Activated naive CD4-positive, alpha-beta T cell treated with anti-CD3 and anti-CD28 coated beads for 36 hours (primary cell): Measurements from ENCODE around the gene CEP72. TPM values are rescaled to one million over a fixed set of nuclear protein-coding genes. Genes with fewer than 3 reads are reported as not detected.
A peak's percentile ranks its signal among the peaks of the same experiment; 100 is the strongest.
"Not testable (repeated sequence)": the region's sequence is repeated elsewhere in the genome, so short reads cannot be mapped to it uniquely, and the experiment has no call there.

Experiments used
- CTCF ChIA-PET: fragments of 350-600 bp; sonication (Branson Sonifier 250); formaldehyde crosslinking; loops from one replicate; lab custom pipeline; 2021; ENCODE audit warnings: antibody characterized with exemption; lab: Charles Lee
- DNase-seq: peaks from one replicate; pipeline ENCODE4 v3.0.0-alpha.2; 2020
- H3K27ac Mint-ChIP-seq: one replicate; pipeline ENCODE4 v1.8.0; 2021; ENCODE audit warnings: mild to moderate bottlenecking, mixed read lengths
- H3K27me3 Mint-ChIP-seq: one replicate; pipeline ENCODE4 v1.8.0; 2021; ENCODE audit warnings: low read depth, mixed read lengths
- H3K36me3 Mint-ChIP-seq: one replicate; pipeline ENCODE4 v1.8.0; 2021; ENCODE audit warnings: low read depth, mixed read lengths
- H3K4me1 Mint-ChIP-seq: one replicate; pipeline ENCODE4 v1.8.0; 2021; ENCODE audit warnings: low read depth, mixed read lengths
- H3K4me3 Mint-ChIP-seq: one replicate; pipeline ENCODE4 v1.8.0; 2021; ENCODE audit warnings: mild to moderate bottlenecking, moderate library complexity, mixed read lengths
- H3K9me3 Mint-ChIP-seq: one replicate; pipeline ENCODE4 v1.8.0; 2021; ENCODE audit warnings: mixed read lengths
- intact Hi-C: fragments of 100-400 bp; cut with micrococcal nuclease; formaldehyde crosslinking; loops from one replicate; pipeline ENCODE4 v1.15.1; 2023
- total RNA-seq, 2 experiments: library from RNA; stranded (reverse); gene quantifications; one replicate each; pipeline ENCODE4 v1.2.3, GENCODE V29; 2021

Gene CEP72
- total RNA-seq, 2 experiments from 2014 or later = 18.3 to 18.8 TPM

DNA sequence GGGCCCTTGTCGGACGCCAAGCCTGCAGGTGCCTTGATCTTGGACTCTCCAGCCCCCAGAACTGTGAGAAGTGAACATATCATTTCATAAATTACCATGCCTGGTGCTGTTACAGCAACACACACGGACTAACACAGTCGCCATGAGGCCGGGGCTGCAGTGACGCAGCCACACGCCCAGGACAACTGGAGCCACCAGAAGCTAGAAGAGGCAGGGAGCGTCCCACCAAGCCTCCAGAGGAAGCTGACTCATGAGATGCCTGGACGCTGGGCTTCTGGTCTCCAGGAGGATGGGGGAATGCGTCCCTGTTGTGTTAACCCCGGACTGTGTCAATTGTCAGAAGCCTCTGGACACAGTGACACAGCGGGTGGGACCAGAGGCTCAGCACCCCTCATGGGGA, 74.8 kb downstream of the CEP72 start:
- H3K4me3 Mint-ChIP-seq, H3K9me3 Mint-ChIP-seq, H3K27me3 Mint-ChIP-seq, H3K4me1 Mint-ChIP-seq, intact Hi-C loops, CTCF ChIA-PET, H3K27ac Mint-ChIP-seq, DNase-seq, H3K36me3 Mint-ChIP-seq: not testable (repeated sequence)

DNA sequence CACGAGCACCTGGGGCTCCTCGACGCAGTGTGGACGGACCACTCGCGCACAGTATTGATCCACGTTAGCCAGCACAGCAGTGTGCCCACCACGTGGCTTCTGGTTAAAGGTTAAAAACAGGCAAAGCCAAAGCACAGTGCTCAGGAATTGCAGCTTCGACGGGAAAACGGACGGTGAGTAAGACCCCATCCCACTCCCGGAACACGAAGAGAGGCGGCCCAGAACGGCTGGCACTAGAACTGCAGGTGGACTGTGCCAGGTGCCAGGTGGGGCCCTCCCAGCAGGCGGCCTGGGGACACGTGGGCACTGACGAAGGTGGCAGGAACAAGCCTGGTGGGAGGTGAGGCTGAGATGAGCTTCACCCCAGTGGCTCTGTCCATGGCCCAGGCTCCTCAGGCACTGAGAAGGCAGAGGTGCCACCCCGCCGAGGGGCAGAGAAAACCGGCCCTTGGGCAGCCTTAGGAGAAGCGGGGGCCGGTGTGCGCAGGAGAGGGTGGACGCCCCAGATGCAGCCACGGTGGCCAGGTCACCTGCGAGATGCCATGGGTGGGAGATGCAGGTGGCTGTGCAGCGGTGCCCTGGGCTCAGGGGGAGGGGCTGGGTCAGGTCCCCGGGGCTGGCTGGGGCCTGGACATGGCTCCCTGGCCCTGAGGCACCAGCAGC, 76.3 kb downstream of the CEP72 start:
- H3K27ac Mint-ChIP-seq, H3K36me3 Mint-ChIP-seq, H3K4me1 Mint-ChIP-seq, H3K27me3 Mint-ChIP-seq, H3K4me3 Mint-ChIP-seq, DNase-seq, intact Hi-C loops, CTCF ChIA-PET, H3K9me3 Mint-ChIP-seq: not testable (repeated sequence)

DNA sequence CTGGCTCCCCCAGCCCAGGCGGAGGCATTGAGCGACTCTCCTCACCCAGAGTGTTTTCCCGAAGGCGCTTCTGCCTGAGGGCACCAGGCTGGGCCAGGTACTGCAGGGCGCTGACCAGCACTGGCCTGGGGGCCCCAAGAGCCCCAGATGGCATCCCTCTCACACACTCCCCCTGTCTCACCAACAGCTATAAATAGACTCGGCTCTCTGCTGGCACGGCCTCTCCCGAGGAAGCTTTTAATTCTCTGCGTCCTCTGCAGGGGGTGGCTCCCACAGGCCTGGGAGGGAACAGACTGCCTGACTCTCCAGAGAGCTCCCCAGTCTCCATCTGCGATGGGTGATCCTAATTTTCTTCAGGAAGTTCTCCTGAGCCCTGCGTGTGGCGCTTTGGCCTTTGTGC, 78.2 kb downstream of the CEP72 start:
- H3K4me3 Mint-ChIP-seq, CTCF ChIA-PET, H3K36me3 Mint-ChIP-seq, H3K27ac Mint-ChIP-seq, H3K9me3 Mint-ChIP-seq, intact Hi-C loops, DNase-seq, H3K27me3 Mint-ChIP-seq, H3K4me1 Mint-ChIP-seq: not testable (repeated sequence)

- intact Hi-C loops, H3K4me1 Mint-ChIP-seq, H3K4me3 Mint-ChIP-seq: not testable (repeated sequence)
These were observed 78.9 kb downstream of the CEP72 start for GRCh38 chr5:691049-691448.

DNA sequence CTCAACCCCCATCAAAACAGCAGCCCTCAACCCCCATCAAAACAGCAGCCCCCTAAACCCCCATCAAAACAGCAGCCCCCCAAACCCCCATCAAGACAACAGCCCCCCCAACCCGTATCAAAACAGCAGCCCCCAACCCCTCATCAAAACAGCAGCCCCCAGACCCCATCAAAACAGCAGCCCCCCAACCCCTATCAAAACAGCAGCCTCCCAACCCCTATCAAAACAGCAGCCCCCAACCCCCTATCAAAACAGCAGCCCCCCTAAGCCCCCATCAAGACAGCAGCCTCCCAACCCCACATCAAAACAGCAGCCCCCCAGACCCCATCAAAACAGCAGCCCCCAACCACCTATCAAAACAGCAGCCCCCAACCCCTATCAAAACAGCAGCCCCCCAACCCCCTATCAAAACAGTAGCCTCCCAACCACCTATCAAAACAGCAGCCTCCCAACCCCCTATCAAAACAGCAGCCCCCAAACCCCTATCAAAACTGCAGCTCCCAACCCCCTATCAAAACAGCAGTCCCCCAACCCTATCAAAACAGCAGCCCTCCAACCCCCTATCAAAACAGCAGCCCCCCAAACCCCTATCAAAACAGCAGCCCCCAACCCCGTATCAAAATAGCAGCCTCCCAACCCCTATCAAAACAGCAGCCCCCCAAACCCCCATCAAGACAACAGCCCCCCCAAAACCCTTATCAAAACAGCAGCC, 79.8 kb downstream of the CEP72 start:
- Mint-ChIP-seq H3K27ac (no peak overlapping the region), H3K4me3 (no peak overlapping the region), H3K4me1 (no peaks in the 10 kb centered on the region), H3K9me3 (no peaks in the 10 kb centered on the region), H3K27me3 (no peaks in the 10 kb centered on the region), H3K36me3 (no peaks in the 10 kb centered on the region)
- no peak for DNase-seq
- CTCF ChIA-PET = no interaction called here
- intact Hi-C loops = loop anchor here (2.0 kb wide), 1 partner anchor 201 kb away; the partner anchor contains the start of genes BRD9 and TRIP13

More at GRCh38 chr5:691049-691448, 78.9 kb downstream of the CEP72 start:
- H3K36me3 Mint-ChIP-seq, H3K27ac Mint-ChIP-seq, H3K27me3 Mint-ChIP-seq, CTCF ChIA-PET, H3K9me3 Mint-ChIP-seq, DNase-seq: not testable (repeated sequence)

- H3K36me3 Mint-ChIP-seq, H3K4me1 Mint-ChIP-seq, CTCF ChIA-PET, H3K27ac Mint-ChIP-seq, H3K9me3 Mint-ChIP-seq, H3K4me3 Mint-ChIP-seq, H3K27me3 Mint-ChIP-seq: not testable (repeated sequence)
- intact Hi-C loops = loop anchor here (2.0 kb wide), 1 partner anchor 200 kb away; the partner anchor contains the start of genes BRD9 and TRIP13
- peak; percentile 31 for DNase-seq
These were observed 80.4 kb downstream of the CEP72 start for GRCh38 chr5:692529-693041.

DNA sequence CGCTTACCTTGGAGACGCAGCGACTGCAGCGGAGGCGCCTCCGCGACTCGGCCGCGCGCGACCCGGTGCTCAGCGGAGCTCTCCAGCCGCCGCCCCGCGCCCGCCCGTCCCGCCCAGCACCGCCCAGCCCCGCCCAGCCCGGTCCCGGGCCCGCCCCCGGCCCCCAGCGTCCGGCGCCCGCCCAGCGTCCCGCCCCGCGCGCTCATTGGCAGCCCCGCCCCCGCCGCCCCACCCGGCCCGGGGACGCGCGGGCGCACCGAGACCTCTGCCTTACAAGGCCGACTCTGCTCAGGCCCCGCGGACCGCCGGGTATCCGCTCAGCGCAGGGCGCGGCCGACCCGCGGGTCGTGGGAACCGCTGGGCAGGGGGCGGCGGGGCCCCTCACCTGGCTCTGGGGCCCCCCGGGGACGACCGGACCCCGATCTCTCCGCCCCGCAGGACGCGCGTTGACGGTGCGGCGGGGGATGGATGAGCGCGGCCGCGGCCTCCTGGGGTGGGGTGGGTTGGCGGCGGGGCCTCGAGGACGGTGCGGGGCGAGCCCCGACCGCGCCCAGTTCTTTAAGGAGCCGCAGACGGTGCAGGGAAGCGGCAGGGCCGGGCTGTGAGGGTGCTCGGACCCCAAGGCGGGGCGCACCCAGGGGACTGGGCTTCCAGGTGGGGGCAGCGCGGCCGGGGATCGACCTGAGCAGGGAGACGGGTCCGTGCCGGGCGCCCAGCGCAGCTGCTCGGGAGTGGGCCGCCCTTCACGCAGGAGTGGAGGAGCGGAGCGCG, 81.3 kb downstream of the CEP72 start, which contains the start of gene TPPP:
Gene TPPP, minus strand, starts transcription at position 82 of the 771 bp plus-strand sequence. CDS start 15,292 bp downstream, outside the sequence.
- intact Hi-C loops = loop anchor here (2.0 kb wide), 1 partner anchor 199 kb away; the partner anchor contains the start of genes BRD9 and TRIP13
- H3K4me3 Mint-ChIP-seq, H3K9me3 Mint-ChIP-seq, H3K27ac Mint-ChIP-seq, H3K27me3 Mint-ChIP-seq, H3K36me3 Mint-ChIP-seq, H3K4me1 Mint-ChIP-seq, CTCF ChIA-PET: not testable (repeated sequence)
- DNase-seq = peak; percentile 77

- H3K4me3 Mint-ChIP-seq, H3K4me1 Mint-ChIP-seq, CTCF ChIA-PET: not testable (repeated sequence)
These were observed 81.9 kb downstream of the CEP72 start for GRCh38 chr5:694042-694431.

DNA sequence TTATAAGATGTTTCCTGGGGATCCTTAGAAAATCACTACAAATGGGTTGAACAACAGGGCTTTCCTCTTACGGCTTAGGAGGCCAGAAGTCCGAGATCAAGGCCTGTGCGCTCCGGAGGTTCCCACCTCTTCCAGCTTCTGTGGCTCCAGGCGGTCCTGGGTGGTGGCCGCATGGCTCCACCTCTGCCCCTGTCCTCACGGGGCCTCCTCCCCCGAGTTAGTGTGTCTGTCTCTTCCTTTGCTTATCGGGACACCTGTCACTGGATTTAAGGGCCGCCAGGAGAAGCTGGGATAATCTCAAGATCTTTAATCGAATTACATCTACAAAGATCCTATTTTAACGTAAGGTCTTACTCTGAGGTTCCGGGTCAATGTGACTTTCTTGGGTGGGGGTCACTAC, 83.3 kb downstream of the CEP72 start:
- H3K9me3 Mint-ChIP-seq, H3K27me3 Mint-ChIP-seq, intact Hi-C loops, H3K36me3 Mint-ChIP-seq, H3K4me1 Mint-ChIP-seq, H3K4me3 Mint-ChIP-seq, DNase-seq, CTCF ChIA-PET, H3K27ac Mint-ChIP-seq: not testable (repeated sequence)

More at GRCh38 chr5:694042-694431, 81.9 kb downstream of the CEP72 start:
- H3K9me3 Mint-ChIP-seq, intact Hi-C loops, H3K27ac Mint-ChIP-seq, H3K27me3 Mint-ChIP-seq, H3K36me3 Mint-ChIP-seq, DNase-seq: not testable (repeated sequence)

- DNase-seq, H3K4me3 Mint-ChIP-seq, CTCF ChIA-PET, H3K4me1 Mint-ChIP-seq, H3K36me3 Mint-ChIP-seq, intact Hi-C loops, H3K27ac Mint-ChIP-seq, H3K9me3 Mint-ChIP-seq, H3K27me3 Mint-ChIP-seq: not testable (repeated sequence)
These were observed 84.1 kb downstream of the CEP72 start for GRCh38 chr5:696191-696590.

- CTCF ChIA-PET, H3K4me3 Mint-ChIP-seq, H3K36me3 Mint-ChIP-seq, H3K27me3 Mint-ChIP-seq, H3K9me3 Mint-ChIP-seq, H3K4me1 Mint-ChIP-seq, intact Hi-C loops, H3K27ac Mint-ChIP-seq, DNase-seq: not testable (repeated sequence)
These were observed 84.9 kb downstream of the CEP72 start for GRCh38 chr5:696753-697702.
